Measurements from ENCODE around the gene MTOR. TPM values are rescaled to one million over a fixed set of nuclear protein-coding genes. Genes with fewer than 3 reads are reported as not detected.
"Not testable (repeated sequence)": the region's sequence is repeated elsewhere in the genome, so short reads cannot be mapped to it uniquely, and the experiment has no call there.

The MTOR gene
- total RNA-seq, 1 donor from 2014 or later = 53.0 TPM

GRCh38 chr1:11078631-11079030, 183.7 kb downstream of the MTOR start:
- H3K9me3 Mint-ChIP-seq = no peaks in the 10 kb centered on the region
- peaks cover 31% of the 10 kb centered on the region for H3K36me3 Mint-ChIP-seq
- no peaks in the 10 kb centered on the region for H3K27me3 Mint-ChIP-seq
- no peak for DNase-seq (ENCODE audit: extremely low spot score, unreplicated experiment)
- no peak overlapping the region for H3K27ac Mint-ChIP-seq
- H3K4me1 Mint-ChIP-seq (ENCODE audit: unreplicated experiment) = no peaks in the 10 kb centered on the region
- no peak overlapping the region for H3K4me3 Mint-ChIP-seq
- no peak for TF ChIP-seq CTCF (conservative IDR thresholded peaks at IDR 0.05)

GRCh38 chr1:11073398-11073797, 189.0 kb downstream of the MTOR start:
- H3K27ac Mint-ChIP-seq; DNase-seq (ENCODE audit: extremely low spot score, unreplicated experiment); H3K4me1 Mint-ChIP-seq (ENCODE audit: unreplicated experiment); H3K4me3 Mint-ChIP-seq; H3K9me3 Mint-ChIP-seq; H3K27me3 Mint-ChIP-seq: not testable (repeated sequence)
- H3K36me3 Mint-ChIP-seq = peaks cover 29% of the 10 kb centered on the region

- no peaks in the 10 kb centered on the region for H3K4me1 Mint-ChIP-seq (ENCODE audit: unreplicated experiment)
- peaks cover 25% of the 10 kb centered on the region for H3K36me3 Mint-ChIP-seq
- no peak for TF ChIP-seq CTCF (conservative IDR thresholded peaks at IDR 0.05)
- H3K27ac Mint-ChIP-seq = no peak overlapping the region
- H3K4me3 Mint-ChIP-seq = no peak overlapping the region
- no peak for DNase-seq (ENCODE audit: extremely low spot score, unreplicated experiment)
- H3K27me3 Mint-ChIP-seq = no peaks in the 10 kb centered on the region
- no peaks in the 10 kb centered on the region for H3K9me3 Mint-ChIP-seq
Measured at GRCh38 chr1:11072216-11072917, 190.0 kb downstream of the MTOR start.

GRCh38 chr1:11071463-11072215, 190.7 kb downstream of the MTOR start:
- no peaks in the 10 kb centered on the region for H3K9me3 Mint-ChIP-seq
- no peak for DNase-seq (ENCODE audit: extremely low spot score, unreplicated experiment)
- TF ChIP-seq CTCF (conservative IDR thresholded peaks at IDR 0.05) = no peak
- peaks cover 22% of the 10 kb centered on the region for H3K36me3 Mint-ChIP-seq
- H3K4me3 Mint-ChIP-seq = no peak overlapping the region
- no peaks in the 10 kb centered on the region for H3K27me3 Mint-ChIP-seq
- H3K27ac Mint-ChIP-seq = no peak overlapping the region
- no peaks in the 10 kb centered on the region for H3K4me1 Mint-ChIP-seq (ENCODE audit: unreplicated experiment)

- no peak overlapping the region for H3K4me3 Mint-ChIP-seq
- no peak overlapping the region for H3K27ac Mint-ChIP-seq
- H3K9me3 Mint-ChIP-seq = no peaks in the 10 kb centered on the region
- H3K4me1 Mint-ChIP-seq (ENCODE audit: unreplicated experiment) = no peaks in the 10 kb centered on the region
- no peaks in the 10 kb centered on the region for H3K27me3 Mint-ChIP-seq
- DNase-seq (ENCODE audit: extremely low spot score, unreplicated experiment) = no peak
- peaks cover 18% of the 10 kb centered on the region for H3K36me3 Mint-ChIP-seq
- no peak for TF ChIP-seq CTCF (conservative IDR thresholded peaks at IDR 0.05)
Measured at GRCh38 chr1:11070876-11071275, 191.5 kb downstream of the MTOR start.

Data from type B pancreatic cell (in vitro differentiated cells).